Coronary artery (tissue), 2 donors: ENCODE results near the gene MAPT.

ENCODE experiments used
- DNase-seq: peaks from one replicate; pipeline ENCODE4 v3.0.0-alpha.2; 2017; ENCODE audit warnings: low spot score
- H3K27ac ChIP-seq, 2 donors: fragments of 200-600 bp; sonication (generic); one replicate each; pipeline ENCODE4 v1.5.1; 2016 to 2019
- H3K4me3 ChIP-seq: fragments of 200-600 bp; sonication (generic); 2 replicates; pipeline ENCODE4 v1.5.1; 2016; ENCODE audit warnings: mild to moderate bottlenecking, moderate library complexity
- TF ChIP-seq, protein P1 (sequence below): fragments of 200-600 bp; sonication (generic); IDR thresholded peaks from one replicate; pipeline ENCODE4 v1.5.1; 2019; ENCODE audit warnings: antibody characterized with exemption

MAPT gene

DNA sequence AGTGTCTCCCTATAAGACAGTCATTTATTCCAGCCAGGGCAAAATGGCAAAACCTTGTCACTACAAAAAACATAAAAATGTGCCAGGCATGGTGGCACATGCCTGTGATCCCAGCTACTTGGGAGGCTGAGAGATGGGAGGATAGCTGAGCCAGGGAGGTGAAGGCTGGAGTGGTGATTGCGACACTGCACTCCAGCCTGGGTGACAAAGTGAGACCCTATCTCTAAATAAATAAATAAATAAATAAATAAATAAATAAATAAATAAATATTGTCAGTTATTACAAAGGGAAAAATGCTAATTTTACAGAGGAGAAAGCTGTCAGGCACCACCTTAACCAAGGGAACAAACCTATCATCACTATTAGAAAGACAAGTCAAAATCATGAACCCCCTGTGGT, 180.2 kb downstream of the MAPT start:
- H3K4me3 ChIP-seq, result no peak overlapping the region
- H3K27ac ChIP-seq, result no peak overlapping the region
- no peak for DNase-seq
- TF ChIP-seq, protein P1, sequence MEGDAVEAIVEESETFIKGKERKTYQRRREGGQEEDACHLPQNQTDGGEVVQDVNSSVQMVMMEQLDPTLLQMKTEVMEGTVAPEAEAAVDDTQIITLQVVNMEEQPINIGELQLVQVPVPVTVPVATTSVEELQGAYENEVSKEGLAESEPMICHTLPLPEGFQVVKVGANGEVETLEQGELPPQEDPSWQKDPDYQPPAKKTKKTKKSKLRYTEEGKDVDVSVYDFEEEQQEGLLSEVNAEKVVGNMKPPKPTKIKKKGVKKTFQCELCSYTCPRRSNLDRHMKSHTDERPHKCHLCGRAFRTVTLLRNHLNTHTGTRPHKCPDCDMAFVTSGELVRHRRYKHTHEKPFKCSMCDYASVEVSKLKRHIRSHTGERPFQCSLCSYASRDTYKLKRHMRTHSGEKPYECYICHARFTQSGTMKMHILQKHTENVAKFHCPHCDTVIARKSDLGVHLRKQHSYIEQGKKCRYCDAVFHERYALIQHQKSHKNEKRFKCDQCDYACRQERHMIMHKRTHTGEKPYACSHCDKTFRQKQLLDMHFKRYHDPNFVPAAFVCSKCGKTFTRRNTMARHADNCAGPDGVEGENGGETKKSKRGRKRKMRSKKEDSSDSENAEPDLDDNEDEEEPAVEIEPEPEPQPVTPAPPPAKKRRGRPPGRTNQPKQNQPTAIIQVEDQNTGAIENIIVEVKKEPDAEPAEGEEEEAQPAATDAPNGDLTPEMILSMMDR, result no peak
